Activated B cell treated with CpG ODN at 0.5 μM for 24 hours (primary cell): Measurements from ENCODE around the gene GPR135. TPM values are rescaled to one million over a fixed set of nuclear protein-coding genes. Genes with fewer than 3 reads are reported as not detected.

Experiments used
- ATAC-seq: fragments of 200-7000 bp; cut with Tn5 transposase; one replicate; pipeline ENCODE4 v1.10.0; 2021; ENCODE audit warnings: low read depth, mild to moderate bottlenecking, moderate library complexity
- CTCF ChIA-PET: fragments of 350-600 bp; sonication (Branson Sonifier 250); formaldehyde crosslinking; loops from one replicate; lab custom pipeline; 2021; ENCODE audit warnings: antibody characterized with exemption; lab: Charles Lee
- POLR2A ChIA-PET: fragments of 350-600 bp; sonication (Branson Sonifier 250); formaldehyde crosslinking; loops from one replicate; lab custom pipeline; 2021; ENCODE audit warnings: antibody characterized with exemption; lab: Charles Lee
- DNase-seq: peaks from one replicate; pipeline ENCODE4 v3.0.0; 2022
- H3K27ac Mint-ChIP-seq: one replicate; pipeline ENCODE4 v1.8.0; 2020; ENCODE audit warnings: mixed read lengths
- H3K27me3 Mint-ChIP-seq: one replicate; pipeline ENCODE4 v1.8.0; 2021; ENCODE audit warnings: mixed read lengths
- H3K36me3 Mint-ChIP-seq: one replicate; pipeline ENCODE4 v1.8.0; 2021; ENCODE audit warnings: low read depth, mixed read lengths
- H3K4me1 Mint-ChIP-seq: one replicate; pipeline ENCODE4 v1.8.0; 2021; ENCODE audit warnings: mixed read lengths
- H3K4me3 Mint-ChIP-seq: one replicate; pipeline ENCODE4 v1.8.0; 2020; ENCODE audit warnings: mild to moderate bottlenecking, mixed read lengths
- H3K9me3 Mint-ChIP-seq: one replicate; pipeline ENCODE4 v1.8.0; 2020; ENCODE audit warnings: mixed read lengths
- intact Hi-C: fragments of 100-400 bp; cut with micrococcal nuclease; formaldehyde crosslinking; loops from one replicate; pipeline ENCODE4 v1.15.1; 2024
- total RNA-seq: library from RNA; stranded (reverse); gene quantifications from 2 replicates; pipeline ENCODE4 v1.2.3, GENCODE V29; 2022
- TF ChIP-seq, protein P1 (sequence below): fragments of 200-600 bp; IDR thresholded peaks from one replicate; pipeline ENCODE4 v1.8.0; 2022; ENCODE audit warnings: antibody characterized with exemption, mild to moderate bottlenecking

The GPR135 gene
- total RNA-seq, 1 donor from 2014 or later, result 1.5 TPM

DNA sequence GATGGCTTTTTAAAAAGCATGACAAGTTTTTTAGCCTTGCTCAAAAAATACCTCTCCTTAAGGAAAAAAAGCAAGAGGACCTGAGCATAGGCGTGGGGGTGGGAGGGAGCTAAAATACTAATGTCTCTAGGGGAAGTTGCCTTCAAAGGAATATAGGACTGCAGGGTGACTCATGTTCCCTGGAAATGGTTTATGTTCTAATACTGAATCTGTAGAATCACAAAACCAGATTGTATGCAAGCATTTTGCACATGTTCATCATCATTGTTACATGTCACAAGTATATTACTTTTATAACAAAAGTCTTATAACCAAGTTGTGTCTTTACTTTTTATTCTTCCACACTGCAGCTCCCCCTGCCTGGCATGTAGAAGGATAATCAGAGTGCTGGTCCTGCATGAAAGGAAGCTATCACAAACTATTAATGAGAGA is 36.6 kb downstream of the GPR135 start:
- DNase-seq, result no peak
- POLR2A ChIA-PET, result no interaction called here

DNA sequence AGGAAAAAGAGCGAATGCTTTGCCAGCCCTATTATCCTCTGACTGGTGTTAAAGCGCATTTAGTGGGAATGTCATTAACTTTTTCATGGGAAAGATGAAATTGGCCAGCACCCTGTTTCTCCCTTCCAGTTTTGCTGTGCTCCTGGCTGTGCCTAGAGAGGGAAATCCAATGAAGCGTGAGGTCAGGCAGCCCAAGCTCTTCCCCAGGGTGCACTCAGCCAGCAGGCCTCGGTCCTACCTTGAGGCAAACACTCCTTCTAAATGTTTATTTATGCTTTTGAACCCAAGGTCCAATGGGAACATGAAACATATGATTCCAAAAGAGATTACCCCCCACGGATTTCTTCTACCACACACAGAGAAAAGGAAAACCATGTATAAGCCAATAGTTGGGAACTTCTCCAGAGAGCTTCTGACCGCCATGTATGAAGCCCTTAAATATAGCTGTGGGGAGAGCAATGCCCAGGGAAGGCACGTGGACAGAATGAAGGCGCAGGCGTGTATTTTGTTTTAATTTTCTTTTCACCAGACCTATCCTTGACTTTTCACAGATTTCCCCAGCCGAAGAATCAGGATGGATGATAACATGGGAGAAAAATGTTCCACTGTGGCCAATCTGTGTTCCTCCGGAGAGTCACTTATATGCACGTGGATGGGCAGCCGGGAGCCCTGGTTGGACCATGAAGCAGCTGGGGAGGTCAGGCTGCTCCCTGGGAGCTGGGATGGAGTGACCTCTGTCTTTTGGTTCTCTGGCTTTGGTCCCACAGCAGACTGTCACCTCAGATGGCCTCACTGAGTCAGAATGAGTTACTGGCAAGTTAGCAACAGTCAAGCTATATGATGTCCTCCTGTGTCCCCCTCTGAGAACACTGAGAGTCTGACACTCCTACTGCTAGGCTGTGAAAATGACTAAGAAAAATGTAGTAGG is 37.3 kb downstream of the GPR135 start:
- Mint-ChIP-seq H3K36me3 (no peaks in the 10 kb centered on the region), H3K4me3 (no peak overlapping the region), H3K9me3 (no peaks in the 10 kb centered on the region), H3K27ac (no peak overlapping the region), H3K4me1 (peaks cover 7% of the 10 kb centered on the region), H3K27me3 (no peaks in the 10 kb centered on the region)
- ATAC-seq, result no peak
- intact Hi-C loops, result no loop called here
- POLR2A ChIA-PET, result no interaction called here
- TF ChIP-seq, protein P1, sequence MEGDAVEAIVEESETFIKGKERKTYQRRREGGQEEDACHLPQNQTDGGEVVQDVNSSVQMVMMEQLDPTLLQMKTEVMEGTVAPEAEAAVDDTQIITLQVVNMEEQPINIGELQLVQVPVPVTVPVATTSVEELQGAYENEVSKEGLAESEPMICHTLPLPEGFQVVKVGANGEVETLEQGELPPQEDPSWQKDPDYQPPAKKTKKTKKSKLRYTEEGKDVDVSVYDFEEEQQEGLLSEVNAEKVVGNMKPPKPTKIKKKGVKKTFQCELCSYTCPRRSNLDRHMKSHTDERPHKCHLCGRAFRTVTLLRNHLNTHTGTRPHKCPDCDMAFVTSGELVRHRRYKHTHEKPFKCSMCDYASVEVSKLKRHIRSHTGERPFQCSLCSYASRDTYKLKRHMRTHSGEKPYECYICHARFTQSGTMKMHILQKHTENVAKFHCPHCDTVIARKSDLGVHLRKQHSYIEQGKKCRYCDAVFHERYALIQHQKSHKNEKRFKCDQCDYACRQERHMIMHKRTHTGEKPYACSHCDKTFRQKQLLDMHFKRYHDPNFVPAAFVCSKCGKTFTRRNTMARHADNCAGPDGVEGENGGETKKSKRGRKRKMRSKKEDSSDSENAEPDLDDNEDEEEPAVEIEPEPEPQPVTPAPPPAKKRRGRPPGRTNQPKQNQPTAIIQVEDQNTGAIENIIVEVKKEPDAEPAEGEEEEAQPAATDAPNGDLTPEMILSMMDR, result no peak
- CTCF ChIA-PET, result no interaction called here
- DNase-seq, result no peak

More for the DNA sequence above, 36.6 kb downstream of the GPR135 start:
- Mint-ChIP-seq H3K4me3 (no peak overlapping the region), H3K36me3 (no peaks in the 10 kb centered on the region), H3K27ac (no peak overlapping the region), H3K27me3 (no peaks in the 10 kb centered on the region), H3K9me3 (no peaks in the 10 kb centered on the region), H3K4me1 (peaks cover 7% of the 10 kb centered on the region)
- intact Hi-C loops, result no loop called here
- ATAC-seq, result no peak
- CTCF ChIA-PET, result interaction anchor here (1.1 kb wide), 1 partner anchor 300 kb away, joined by 3 read pairs; no protein-coding TSS in a partner anchor
- TF ChIP-seq, protein P1, result no peak

DNA sequence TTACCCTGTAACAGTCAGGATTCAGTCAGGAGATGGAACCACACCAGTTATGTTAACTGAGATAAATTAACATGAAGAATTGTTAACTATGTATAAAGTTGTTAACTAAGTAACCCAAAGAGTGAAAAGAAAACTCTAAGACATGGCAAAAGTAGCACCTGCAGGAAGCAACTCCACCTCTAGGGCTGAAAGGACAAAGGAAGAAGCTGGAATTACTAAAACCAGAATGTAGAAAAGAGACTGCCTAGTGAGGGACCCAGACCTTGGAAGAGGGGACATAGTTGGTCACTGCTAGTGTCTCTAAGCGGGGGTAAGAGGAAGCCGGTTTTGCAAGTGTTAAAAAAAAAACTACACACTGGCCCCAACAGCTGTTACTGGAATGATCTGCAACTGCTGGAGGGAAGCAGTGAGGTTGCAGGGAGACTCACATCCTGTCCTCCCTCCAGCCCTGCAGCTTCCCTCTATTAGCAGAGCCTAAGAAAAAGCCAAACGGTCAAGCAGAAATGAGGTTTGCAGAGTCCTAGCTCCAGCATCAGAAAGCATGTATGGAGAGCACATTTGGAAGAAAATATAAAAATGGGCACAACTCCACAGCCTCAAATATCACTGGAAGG is 39.8 kb downstream of the GPR135 start:
- no peak overlapping the region for H3K4me3 Mint-ChIP-seq

DNA sequence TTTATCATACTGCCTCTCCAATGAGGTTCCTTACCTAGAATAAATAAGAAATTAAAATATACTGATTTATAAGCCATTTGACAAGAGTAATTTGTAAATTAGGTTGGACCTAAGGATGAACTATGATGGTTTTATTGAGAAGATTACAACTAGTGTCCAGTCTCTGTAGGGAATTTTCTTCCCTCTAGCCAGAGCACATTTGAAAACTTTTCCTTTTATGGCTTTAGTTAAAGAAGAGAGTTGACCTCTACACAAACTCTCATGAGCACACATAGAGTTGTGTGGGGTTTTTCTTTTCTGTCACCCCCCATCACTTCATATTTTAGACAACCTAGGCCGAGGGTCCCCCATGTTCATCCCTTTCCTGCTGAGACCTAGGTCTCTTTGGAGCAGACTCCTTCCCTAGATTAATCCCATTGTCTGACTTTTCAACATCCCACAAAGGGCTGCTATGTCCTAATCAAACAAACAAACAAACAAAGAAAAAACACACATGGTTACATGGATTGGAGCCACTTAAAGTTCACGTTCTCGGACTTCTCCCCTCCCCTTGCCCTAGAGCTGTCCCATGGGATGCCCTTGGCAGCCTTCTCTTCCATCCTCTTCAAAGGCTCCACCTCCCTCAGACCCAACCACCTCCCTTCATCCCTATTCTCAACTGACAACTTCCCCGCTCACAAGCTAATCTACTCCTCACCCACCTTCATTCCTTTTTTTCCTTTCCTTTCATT is 40.7 kb downstream of the GPR135 start:
- ATAC-seq (no peak), DNase-seq (no peak)
- no peak overlapping the region for H3K4me3 Mint-ChIP-seq
- TF ChIP-seq, protein P1, result no peak
- peaks cover 27% of the 10 kb centered on the region for H3K4me1 Mint-ChIP-seq
- CTCF ChIA-PET, result interaction anchor here (1.4 kb wide), 1 partner anchor 19 kb away, joined by 3 read pairs; no protein-coding TSS in a partner anchor
- POLR2A ChIA-PET, result no interaction called here
- no peak overlapping the region for H3K27ac Mint-ChIP-seq
- H3K27me3 Mint-ChIP-seq, result no peaks in the 10 kb centered on the region
- H3K36me3 Mint-ChIP-seq, result no peaks in the 10 kb centered on the region
- H3K9me3 Mint-ChIP-seq, result no peaks in the 10 kb centered on the region
- intact Hi-C loops, result no loop called here

More for the DNA sequence above, 39.8 kb downstream of the GPR135 start:
- ATAC-seq (no peak), DNase-seq (no peak)
- intact Hi-C loops, result no loop called here
- TF ChIP-seq, protein P1, result no peak
- H3K4me1 Mint-ChIP-seq, result peaks cover 27% of the 10 kb centered on the region
- no peaks in the 10 kb centered on the region for H3K27me3 Mint-ChIP-seq
- POLR2A ChIA-PET, result no interaction called here
- CTCF ChIA-PET, result interaction anchor here (1.4 kb wide), 1 partner anchor 18 kb away, joined by 3 read pairs; no protein-coding TSS in a partner anchor
- H3K9me3 Mint-ChIP-seq, result no peaks in the 10 kb centered on the region
- H3K27ac Mint-ChIP-seq, result no peak overlapping the region
- H3K36me3 Mint-ChIP-seq, result no peaks in the 10 kb centered on the region
